Measurements from ENCODE around the gene C2orf69.

GRCh38 chr2:199862788-199863187, 48.3 kb upstream of the C2orf69 start:
- TF ChIP-seq, protein P1, sequence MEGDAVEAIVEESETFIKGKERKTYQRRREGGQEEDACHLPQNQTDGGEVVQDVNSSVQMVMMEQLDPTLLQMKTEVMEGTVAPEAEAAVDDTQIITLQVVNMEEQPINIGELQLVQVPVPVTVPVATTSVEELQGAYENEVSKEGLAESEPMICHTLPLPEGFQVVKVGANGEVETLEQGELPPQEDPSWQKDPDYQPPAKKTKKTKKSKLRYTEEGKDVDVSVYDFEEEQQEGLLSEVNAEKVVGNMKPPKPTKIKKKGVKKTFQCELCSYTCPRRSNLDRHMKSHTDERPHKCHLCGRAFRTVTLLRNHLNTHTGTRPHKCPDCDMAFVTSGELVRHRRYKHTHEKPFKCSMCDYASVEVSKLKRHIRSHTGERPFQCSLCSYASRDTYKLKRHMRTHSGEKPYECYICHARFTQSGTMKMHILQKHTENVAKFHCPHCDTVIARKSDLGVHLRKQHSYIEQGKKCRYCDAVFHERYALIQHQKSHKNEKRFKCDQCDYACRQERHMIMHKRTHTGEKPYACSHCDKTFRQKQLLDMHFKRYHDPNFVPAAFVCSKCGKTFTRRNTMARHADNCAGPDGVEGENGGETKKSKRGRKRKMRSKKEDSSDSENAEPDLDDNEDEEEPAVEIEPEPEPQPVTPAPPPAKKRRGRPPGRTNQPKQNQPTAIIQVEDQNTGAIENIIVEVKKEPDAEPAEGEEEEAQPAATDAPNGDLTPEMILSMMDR (conservative IDR thresholded peaks at IDR 0.05; ENCODE audit: low read length) = no peak
- no peak for TF ChIP-seq EZH2phosphoT487 (IDR thresholded peaks at IDR 0.05; ENCODE audit: borderline replicate concordance, low read depth, low read length)
